GM18498 (cell line): ENCODE measurements around the gene MAPK10.
A peak's percentile ranks its signal among the peaks of the same experiment; 100 is the strongest.

Experiments
- ATAC-seq: cut with Tn5 transposase; IDR thresholded peaks from one replicate; pipeline ENCODE4 v1.9.1; 2021; ENCODE audit warnings: mild to moderate bottlenecking, moderate library complexity; ENCODE audit not compliant: unreplicated experiment

The MAPK10 gene

DNA sequence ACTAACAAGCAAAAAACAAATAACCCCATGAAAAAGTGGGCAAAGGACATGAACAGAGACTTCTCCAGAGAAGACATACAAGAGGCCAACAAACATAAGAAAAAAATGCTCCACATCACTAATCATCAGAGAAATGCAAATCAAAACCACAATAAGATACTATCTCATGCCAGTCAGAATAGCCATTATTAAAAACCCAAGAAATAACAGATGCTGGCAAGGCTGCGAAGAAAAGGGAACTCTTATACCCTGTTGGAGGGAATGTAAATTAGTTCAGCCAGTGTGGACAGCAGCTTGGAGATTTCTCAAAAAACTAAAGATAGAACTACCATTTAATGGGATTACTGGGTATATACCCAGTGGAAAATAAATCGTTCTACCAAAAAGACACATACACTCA, 79.6 kb downstream of the MAPK10 start:
- ATAC-seq, result no peak

DNA sequence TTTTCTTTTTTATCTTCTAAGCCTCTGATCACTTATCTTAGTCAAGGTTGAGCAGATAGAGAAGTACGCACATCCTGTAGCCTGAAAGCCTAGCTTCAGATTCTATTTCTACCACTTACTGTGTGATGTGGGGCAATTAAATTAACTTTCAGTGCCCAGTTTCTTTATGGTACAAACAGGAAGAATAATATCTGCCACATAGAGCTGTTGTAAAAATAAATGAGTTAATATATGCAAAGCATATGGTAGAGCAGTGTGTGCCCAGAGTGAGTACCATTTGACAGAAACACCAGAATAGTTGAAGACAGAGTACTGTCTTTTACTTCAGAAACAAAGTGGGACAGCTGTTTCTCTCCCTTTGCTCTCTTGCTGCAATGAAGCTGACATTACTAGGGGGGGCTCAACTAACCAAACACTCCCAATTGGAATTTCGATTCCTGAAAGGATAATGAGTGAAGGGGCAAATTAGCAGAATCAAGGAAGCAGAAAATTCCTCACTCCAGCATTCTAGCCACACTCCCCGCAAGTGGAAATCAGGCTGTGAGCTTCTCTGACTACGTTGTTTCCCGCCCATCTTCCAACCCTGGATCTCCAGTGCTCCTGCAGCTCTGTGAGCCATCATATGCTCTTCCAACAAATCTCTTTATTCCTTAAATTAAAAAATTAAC, 80.4 kb downstream of the MAPK10 start:
- ATAC-seq, result no peak

DNA sequence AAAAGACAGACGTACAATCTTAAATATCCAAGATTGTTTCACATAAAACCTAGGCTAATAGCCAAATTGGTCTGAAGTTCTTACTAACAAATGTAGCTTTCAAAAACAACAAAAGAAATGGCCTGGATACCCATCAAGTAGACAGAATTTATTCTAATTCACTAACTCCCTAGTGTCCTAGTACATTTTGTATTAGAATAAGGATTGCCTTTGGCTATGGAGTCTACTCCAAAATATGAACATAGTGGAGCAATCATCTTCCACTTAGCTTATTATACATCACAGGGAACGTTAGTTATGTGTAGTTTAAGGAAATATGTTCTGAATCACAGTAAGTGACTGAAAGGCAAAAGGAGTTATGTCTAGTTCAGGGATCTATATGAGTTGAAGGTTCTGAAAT, 81.7 kb downstream of the MAPK10 start:
- ATAC-seq, result no peak

DNA sequence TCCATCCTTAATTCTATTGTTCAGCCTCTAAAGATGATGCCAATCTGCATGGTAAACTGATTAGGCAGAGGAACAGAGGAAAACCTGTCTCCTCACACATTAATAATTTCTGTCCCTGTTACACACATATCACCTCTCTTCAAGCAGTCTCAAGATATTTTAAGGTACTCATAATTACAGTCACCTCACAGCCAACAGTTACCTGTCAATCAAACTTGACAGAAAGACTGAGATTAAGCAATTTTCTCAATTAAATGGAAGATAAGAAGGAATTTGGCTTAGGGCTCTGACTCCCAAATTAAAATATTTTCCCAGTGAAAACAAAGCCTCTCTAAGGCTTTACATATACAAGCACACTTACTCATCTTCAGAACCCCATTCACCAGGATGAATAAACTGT, 85.2 kb downstream of the MAPK10 start:
- ATAC-seq, result no peak

DNA sequence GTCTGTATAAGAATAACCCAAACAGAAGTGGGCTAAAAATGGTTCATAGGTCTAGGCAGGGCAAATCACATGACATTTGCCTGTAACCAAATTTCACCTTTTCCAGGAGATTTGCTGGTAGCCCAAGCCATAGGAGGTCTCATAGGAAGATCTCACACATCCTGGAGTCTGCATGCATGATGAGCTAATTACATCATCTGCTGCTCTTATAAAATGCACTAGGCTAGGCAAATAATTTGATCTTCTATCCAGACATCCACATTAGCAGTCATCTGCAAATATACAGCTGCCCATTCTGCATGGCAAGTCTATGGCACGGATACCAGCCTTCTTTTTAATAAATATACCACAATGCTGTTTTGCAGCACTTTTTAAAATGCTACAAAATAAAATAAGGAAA, 87.2 kb downstream of the MAPK10 start:
- no peak for ATAC-seq

DNA sequence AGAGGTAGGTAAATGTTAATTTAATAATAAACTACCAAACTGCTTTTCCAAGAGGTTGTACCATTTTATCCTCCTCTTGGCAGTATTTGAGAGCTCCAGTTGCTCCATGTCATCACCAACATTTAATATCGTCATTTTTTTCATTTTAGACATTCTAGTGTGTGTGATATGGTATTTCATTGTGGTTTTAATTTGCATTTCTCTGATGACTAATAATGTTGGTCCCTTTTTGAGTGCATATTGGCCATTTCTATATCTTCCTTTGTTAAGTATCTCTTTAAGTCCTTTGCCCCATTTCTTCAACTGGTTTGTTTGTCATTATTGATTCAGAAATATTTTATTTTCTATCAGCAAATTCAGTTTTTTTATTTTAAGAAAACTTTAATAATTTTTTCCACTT, 88.8 kb downstream of the MAPK10 start:
- no peak for ATAC-seq

DNA sequence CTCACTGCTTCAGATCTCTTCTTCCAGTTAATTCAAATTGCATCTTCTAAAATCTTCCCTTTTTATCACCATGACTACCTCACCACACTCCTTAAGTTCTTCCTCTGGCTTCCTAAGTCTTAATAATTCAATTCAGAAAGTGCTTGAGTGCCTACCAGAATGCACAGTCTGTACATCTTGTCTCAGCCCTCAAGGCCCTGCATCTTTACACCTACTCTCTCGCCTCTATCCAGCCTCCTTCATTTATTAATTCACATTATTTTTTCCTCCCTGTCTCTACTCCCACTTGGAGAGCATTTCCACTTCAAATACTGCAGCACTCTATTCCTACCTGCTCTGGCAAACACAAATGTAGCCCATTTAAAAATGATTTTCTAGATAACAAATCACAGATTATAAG, 90.5 kb downstream of the MAPK10 start:
- ATAC-seq, result no peak

DNA sequence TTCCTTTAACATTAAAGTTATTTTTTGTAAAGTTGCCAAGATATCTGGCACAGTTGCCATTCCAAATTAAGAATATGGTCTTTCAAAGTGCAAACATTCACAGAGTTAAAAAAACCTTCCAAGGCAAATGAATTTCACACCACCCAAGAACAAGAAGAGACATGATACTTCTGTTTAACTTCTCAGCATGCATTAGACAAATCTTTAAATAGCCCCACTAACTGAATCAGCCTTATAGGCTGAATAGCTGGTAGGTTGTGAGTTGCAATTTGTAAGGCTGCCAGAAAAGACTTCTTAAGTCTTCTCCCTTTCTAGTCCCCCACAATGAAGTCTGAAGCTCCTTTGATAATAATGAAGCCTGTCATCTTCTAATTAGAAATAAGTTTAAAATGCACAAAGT, 95.6 kb downstream of the MAPK10 start:
- no peak for ATAC-seq

DNA sequence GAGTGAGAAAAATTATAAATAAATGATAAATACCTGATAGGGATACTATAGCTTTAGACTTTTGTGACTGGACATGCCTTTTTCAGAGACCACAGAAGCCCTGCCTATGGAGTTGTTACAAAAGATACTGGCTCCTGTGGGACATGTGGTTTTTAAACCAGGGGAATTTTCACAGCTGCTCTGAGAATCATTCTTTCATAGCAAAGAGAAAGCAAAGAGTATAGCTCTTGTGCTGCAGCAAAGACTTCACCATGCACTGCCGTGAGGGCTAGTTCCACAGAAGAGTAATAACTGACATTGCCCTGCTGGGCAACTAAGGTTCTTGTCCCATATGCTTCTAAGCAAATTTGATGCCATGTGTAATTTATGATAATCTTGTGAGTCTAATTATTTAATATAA, 98.2 kb downstream of the MAPK10 start:
- ATAC-seq, result no peak

DNA sequence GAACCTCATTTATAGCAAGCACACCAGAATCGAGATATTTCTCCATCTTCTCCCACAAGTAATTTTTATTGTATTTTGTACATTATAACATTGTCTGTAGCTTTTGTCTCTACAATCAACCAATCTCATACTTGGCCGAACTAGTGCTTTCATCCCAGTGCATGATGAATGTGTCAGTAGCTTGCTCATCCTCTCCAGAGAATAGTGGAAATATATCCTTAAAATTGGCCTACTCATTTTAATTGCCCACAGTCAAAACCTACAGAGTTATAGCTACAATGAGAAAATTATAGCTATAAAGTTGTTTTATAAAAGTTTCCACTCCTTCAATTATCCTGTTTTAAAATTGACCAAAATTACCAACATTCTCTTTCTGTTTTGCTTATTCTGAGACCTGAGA, 103.8 kb downstream of the MAPK10 start:
- no peak for ATAC-seq

DNA sequence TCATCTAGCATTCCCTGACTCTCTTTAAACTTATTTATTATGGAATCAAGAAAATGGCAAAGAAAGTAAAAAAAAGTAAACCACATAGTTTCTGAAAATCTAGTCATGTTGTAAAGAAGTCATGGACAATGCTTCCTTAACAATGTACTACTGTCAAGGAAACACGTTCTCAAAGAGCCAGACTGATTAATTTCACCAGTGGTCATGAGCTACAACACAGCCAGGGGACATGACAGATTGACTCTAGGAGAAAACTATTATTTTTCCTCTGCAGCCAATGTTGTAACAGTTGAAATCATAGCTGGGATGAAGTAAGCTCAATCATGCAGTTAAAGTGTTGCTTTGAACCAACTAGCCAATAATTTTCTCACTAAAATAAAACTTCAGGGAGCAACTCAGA, 109.2 kb downstream of the MAPK10 start:
- ATAC-seq, result no peak

DNA sequence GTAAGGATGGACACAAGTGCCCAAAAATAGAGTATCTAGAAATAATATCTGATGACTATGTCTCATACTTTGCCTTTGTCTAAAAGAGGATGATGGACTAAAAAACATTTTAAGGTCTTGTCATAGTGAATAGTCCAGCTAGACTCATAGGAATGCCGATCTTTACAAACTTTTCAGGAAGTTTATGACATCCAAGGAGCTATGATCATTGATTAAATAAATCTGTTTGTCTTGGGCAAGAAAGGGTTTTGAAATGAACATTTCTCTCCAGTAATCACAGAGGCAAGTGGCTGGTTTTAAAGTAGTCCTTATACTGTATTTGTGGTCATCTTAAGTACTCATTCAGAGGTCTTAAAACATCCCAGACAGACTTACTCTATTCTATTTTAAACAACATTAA, 109.8 kb downstream of the MAPK10 start:
- no peak for ATAC-seq

DNA sequence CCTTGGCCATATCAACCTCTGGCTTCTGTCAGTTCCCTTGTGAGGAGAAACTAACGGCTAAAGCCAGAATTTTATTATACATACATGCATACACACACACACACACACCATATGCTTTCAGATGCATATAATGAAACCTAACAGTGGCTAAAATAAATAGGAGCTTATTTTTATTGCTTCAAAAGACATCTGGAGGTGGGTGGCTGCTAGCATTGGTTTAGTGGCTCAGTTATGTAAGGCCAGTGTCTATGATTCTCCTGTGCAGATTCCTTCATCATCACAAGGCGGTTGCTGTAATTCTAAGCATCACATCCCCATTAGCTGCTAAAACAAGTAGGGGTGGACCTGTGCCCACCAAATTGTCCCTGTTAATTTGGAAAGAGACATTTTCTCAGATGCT, 110.8 kb downstream of the MAPK10 start:
- no peak for ATAC-seq

DNA sequence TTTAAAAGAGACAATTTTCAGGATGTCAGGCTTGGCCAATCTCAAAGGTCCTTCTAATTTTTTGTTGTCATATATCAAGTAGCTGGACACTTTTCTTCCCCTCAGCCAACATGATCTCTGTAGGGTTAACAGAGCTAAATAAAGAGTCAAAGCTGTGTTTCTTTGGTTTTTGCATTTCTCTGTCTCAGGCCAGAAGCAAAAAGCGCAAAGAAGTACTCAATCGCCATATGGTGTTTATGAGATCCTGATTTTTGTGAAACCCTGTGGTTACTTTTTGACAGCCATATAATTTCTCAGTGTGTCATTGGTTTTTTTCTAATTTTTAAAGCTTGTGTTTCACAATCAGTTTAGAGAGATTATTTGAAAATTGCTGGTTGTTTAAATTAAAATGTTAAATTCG, 111.9 kb downstream of the MAPK10 start:
- no peak for ATAC-seq

DNA sequence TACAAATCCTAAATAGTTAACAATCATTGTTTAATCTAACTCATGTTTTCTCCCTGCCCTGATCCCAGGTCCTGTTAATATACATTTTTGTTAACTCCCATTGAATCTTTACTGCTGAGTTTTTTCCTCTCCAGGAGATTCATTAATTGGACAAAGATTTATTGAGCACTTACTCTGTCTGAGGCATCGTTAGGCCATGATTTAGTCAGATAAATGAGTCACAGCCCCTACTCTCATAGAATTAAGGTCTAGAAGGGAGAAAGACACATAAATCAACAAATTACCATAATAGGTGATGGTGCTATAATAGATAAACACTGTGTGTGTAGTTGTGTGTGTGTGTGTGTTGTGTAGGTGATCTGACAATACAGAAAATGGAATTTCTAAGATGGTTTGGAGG, 112.5 kb downstream of the MAPK10 start:
- no peak for ATAC-seq

DNA sequence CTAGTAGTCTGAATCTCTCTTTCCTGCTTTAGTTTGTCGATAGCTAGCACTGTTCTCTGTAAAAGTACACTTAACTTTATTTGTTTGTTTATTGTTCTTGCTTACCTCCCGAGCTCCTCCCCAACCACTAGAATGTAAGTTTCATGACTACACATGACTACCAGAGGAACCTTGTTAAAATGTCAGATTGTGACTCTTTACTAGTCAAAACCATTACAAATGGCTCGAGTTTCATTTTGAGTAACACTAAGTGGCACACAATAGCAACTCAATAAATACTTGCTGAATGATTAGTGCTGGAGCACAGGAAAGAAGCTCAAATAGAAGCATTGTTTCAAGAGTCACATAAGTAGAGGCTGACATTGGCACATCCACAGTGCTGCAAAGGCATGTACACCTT, 116.1 kb downstream of the MAPK10 start:
- no peak for ATAC-seq

DNA sequence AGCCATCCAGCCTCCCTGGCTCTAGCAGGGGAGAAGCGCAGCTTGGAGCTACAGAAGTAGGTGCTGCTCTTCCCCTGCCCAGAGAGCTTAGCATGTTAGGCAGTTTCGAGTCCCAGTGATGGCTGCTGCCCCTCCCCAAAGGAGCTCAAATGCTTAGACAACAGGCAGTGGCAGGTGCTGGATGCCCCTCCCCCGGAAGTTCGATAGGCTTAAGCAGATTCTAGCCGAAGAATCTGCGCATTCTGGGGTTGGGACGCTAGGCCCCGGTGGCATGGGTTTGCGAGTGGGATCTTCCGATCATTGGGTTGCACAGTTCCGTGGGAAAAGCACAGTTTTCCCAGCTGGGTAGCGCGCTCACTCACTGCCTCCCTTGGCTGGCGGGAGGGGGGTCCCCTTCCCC, 117.2 kb downstream of the MAPK10 start:
- ATAC-seq, result no peak

DNA sequence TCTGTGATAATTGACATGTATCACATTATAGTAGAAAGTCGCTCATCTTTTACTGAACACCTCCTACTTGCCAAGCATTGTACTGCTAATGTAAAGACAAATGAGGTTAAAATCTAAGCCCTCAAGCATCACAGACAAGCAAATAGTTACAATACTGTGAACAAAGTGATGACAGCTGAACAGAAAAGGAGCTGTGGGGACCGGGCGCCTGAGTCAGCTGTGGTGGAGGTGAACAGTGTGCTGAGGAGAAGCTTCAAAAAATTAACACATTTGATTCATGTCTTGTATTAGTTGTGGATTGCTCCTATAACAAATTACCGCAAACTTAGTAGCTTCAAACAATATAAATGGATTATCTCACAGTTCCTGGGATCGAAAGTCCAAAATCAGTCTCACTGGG, 124.3 kb downstream of the MAPK10 start:
- ATAC-seq, result no peak

DNA sequence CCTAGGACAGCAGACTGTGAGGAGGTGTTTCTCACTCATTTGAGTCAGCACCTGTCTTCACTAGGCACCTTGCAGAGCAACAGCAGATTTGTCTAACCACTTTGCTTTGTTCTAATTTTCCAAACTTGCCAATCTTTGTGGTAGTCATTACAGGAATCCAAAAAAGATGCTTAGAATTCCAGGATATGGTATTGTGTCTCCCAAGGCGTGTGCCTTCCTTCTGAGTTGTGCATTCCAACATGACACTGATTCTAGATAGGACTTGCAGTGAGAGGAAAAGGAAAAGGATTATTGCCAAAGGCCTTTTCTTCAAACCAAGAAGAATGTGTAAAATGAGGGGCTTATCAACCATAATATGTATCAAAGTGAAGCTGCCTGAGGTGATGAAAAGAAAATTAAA, 126.2 kb downstream of the MAPK10 start:
- no peak for ATAC-seq

DNA sequence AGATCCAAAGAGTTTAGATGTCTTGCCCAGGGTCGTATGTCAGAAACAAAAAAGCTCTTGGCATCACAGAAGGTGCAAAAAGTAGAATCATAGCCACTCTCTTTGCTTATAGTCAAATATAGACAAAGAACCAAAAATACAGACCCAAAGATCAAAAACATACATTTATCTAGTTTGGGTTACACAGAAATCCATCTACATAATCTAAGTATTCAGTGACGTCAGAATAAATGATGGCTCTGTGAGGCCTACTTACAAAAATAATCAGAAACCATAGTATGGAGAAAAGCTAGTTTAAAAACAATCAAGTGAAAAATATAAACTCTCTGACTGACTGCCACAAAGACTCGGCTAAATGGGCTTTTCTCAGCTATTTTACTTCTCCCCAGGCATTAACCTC, 126.8 kb downstream of the MAPK10 start:
- ATAC-seq, result no peak

DNA sequence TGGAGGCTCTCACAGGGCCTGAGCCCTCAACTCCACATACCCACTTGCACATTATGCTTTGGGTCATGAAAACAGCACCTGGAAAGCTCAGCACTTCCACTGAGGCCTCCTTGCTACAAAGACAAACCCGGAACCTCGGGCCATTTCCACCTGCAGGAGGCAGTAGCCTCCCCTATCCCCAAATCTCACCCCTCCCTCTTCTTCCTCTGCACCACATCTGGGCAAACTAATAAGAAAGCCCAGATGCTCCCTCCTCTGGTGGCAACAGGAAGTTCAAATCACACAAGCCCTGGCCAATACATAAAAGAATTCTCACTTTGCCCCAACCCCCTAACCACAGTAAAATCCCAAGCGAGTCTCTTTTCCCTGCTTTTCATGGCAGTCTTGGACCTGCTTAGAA, 136.4 kb downstream of the MAPK10 start:
- peak; percentile 85 for ATAC-seq

DNA sequence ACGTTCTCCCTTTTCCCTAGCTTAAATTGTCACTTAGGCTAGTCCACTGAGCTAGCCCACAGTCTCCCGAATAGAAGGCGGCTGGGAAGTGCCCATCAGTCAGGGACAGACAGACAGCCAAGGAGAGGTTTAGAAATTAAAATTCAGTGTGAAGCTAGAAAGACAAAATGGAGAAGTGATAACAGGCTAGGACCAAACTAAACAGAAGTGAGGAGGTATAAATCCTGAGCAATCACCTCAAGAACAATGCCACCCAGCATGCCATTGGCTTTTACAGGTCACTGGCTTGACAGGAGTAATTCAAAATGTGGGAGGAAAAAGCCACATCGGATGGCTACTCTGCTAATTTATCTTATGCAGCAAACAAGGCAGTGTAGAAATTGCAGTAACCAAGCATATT, 138.9 kb downstream of the MAPK10 start:
- ATAC-seq, result no peak

DNA sequence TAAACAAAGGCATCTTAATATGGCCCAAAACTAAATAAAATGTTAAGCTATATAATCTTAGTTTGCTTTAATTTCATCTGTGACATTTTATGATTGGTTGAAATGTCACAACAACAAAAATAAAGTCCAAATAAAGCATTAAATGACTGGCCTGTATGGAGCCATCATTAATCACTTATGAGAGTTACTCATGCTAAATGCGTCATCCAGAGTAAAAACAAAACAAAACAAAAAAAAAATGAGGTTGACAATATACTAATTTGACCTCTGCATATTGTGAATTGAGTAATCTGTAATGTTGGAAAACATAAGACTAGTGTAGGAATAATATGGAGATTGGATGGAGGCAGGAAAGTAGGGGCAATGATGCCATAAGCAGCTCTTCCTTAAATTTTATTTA, 139.7 kb downstream of the MAPK10 start:
- ATAC-seq, result no peak
